Activated CD4-positive, CD25-positive, alpha-beta regulatory T cell (primary cell): ENCODE measurements around the gene LRRC10.

ENCODE experiments used
- DNase-seq, 4 experiments: peaks; one replicate each; lab custom pipeline; 2025; lab: John Stamatoyannopoulos, UW

The LRRC10 gene

DNA sequence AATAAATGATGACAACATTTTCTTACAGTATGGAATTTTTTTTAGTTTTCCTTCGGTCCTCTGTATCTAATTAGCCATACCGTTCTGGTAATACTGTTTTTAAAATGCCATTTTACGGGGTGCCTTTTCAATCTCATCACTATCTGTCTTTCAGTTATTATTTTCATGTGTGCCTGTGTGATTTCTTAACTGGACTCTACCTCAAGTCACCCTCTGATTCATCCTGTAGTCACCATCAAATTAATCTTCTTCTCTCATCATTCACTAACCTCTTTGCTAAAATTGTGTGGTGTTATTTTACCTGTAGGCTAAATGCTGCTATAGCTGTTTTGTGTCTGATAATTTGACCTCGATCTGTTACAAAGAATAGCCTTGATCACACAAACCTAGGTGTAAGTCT is 41.5 kb downstream of the LRRC10 start:
- DNase-seq, result no peak

GRCh38 chr12:69566603-69567002 is 44.1 kb downstream of the LRRC10 start:
- DNase-seq, result no peak

GRCh38 chr12:69563166-69563762 is 47.4 kb downstream of the LRRC10 start:
- DNase-seq, result no peak
